WTC11 (cell line): ENCODE data around the gene LRIG1.

Experiments
- ESRRA ChIP-seq: sonication (generic); formaldehyde crosslinking; IDR thresholded peaks from 2 replicates; pipeline ENCODE4 v1.8.1; 2022; ENCODE audit warnings: mild to moderate bottlenecking, missing genetic modification reagents, borderline replicate concordance
- FOXP1 ChIP-seq: sonication (generic); formaldehyde crosslinking; IDR thresholded peaks from 2 replicates; pipeline ENCODE4 v1.8.0; 2022; ENCODE audit warnings: missing genetic modification reagents, mild to moderate bottlenecking, moderate library complexity, borderline replicate concordance
- ZNF121 ChIP-seq: sonication (generic); formaldehyde crosslinking; IDR thresholded peaks from 2 replicates; pipeline ENCODE4 v1.8.0; 2023; ENCODE audit warnings: missing genetic modification reagents
- ZNF232 ChIP-seq: sonication (generic); formaldehyde crosslinking; IDR thresholded peaks from 2 replicates; pipeline ENCODE4 v1.8.0; 2022; ENCODE audit warnings: mild to moderate bottlenecking, missing genetic modification reagents
- TF ChIP-seq, protein P1 (sequence below): sonication (generic); formaldehyde crosslinking; IDR thresholded peaks from 2 replicates; pipeline ENCODE4 v1.8.0; 2022; ENCODE audit warnings: mild to moderate bottlenecking, missing genetic modification reagents
- TF ChIP-seq, protein P2 (sequence below): fragments of 200-600 bp; IDR thresholded peaks from 2 replicates; pipeline ENCODE4 v1.8.0; 2022; ENCODE audit warnings: antibody characterized with exemption
- TF ChIP-seq, protein P3 (sequence below): sonication (generic); formaldehyde crosslinking; conservative IDR thresholded peaks from 2 replicates; pipeline ENCODE4 v1.8.1; 2022; ENCODE audit warnings: mild to moderate bottlenecking, missing genetic modification reagents
- TF ChIP-seq, protein P4 (sequence below): sonication (generic); formaldehyde crosslinking; IDR thresholded peaks from 2 replicates; pipeline ENCODE4 v1.8.1; 2022; ENCODE audit warnings: mild to moderate bottlenecking, missing genetic modification reagents, moderate library complexity, borderline replicate concordance

DNA sequence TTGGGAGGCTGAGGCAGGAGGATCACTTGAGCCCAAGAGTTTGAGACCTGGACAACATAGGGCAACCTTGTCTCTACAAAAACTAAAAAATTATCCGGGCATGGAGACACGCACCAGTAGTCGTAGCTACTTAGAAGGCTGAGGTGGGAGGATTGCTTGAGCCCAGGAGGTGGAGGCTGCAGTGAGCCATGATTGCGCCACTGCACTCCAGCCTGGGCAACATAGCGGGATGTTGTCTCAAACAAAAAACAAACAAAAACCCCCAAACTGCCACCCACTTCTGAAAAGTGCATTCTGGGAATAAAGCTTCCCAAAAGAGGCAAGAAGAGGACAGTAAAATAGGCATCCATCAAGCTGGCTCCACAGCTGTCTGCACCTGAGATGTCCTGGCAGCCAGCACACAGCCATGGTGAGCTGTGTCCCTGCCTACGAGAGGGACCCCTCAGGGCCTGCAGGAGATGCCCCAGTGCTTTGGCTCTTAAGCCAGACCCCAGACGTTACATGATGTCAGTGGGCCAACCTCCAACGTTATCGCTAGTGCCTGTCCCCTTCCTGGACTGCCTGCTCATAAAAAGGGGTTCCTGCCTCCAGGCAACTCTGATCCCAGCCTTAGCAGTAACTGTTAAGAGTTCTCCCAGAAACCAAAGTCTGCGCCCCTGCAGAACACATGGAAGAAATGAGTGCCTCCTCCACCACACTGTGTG is 101.1 kb downstream of the LRIG1 start:
- TF ChIP-seq FOXP1 (CRISPR knock-in tag) (no peak), ZNF232 (CRISPR knock-in tag) (no peak), ESRRA (CRISPR knock-in tag) (no peak), ZNF121 (CRISPR knock-in tag) (no peak)
- TF ChIP-seq, protein P1, sequence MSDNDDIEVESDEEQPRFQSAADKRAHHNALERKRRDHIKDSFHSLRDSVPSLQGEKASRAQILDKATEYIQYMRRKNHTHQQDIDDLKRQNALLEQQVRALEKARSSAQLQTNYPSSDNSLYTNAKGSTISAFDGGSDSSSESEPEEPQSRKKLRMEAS (CRISPR knock-in tag), result no peak
- TF ChIP-seq, protein P2, sequence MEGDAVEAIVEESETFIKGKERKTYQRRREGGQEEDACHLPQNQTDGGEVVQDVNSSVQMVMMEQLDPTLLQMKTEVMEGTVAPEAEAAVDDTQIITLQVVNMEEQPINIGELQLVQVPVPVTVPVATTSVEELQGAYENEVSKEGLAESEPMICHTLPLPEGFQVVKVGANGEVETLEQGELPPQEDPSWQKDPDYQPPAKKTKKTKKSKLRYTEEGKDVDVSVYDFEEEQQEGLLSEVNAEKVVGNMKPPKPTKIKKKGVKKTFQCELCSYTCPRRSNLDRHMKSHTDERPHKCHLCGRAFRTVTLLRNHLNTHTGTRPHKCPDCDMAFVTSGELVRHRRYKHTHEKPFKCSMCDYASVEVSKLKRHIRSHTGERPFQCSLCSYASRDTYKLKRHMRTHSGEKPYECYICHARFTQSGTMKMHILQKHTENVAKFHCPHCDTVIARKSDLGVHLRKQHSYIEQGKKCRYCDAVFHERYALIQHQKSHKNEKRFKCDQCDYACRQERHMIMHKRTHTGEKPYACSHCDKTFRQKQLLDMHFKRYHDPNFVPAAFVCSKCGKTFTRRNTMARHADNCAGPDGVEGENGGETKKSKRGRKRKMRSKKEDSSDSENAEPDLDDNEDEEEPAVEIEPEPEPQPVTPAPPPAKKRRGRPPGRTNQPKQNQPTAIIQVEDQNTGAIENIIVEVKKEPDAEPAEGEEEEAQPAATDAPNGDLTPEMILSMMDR, result no peak
- TF ChIP-seq, protein P3, sequence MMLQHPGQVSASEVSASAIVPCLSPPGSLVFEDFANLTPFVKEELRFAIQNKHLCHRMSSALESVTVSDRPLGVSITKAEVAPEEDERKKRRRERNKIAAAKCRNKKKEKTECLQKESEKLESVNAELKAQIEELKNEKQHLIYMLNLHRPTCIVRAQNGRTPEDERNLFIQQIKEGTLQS (CRISPR knock-in tag), result no peak
- TF ChIP-seq, protein P4, sequence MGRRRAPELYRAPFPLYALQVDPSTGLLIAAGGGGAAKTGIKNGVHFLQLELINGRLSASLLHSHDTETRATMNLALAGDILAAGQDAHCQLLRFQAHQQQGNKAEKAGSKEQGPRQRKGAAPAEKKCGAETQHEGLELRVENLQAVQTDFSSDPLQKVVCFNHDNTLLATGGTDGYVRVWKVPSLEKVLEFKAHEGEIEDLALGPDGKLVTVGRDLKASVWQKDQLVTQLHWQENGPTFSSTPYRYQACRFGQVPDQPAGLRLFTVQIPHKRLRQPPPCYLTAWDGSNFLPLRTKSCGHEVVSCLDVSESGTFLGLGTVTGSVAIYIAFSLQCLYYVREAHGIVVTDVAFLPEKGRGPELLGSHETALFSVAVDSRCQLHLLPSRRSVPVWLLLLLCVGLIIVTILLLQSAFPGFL (CRISPR knock-in tag), result no peak
